HepG2 (cell line): ENCODE measurements around the gene PTGDS. TPM values are rescaled to one million over a fixed set of nuclear protein-coding genes. Genes with fewer than 3 reads are reported as not detected.

ENCODE experiments used
- ARID4A ChIP-seq: sonication (generic); formaldehyde crosslinking; IDR thresholded peaks from 2 replicates; pipeline ENCODE4 v1.5.0; 2020; ENCODE audit warnings: mild to moderate bottlenecking, missing genetic modification reagents, borderline replicate concordance
- BRF2 ChIP-seq: sonication (generic); formaldehyde crosslinking; IDR thresholded peaks from 2 replicates; pipeline ENCODE4 v1.8.1; 2022; ENCODE audit warnings: mild to moderate bottlenecking, missing genetic modification reagents
- KLF16 ChIP-seq, 2 experiments: sonication (generic) in 1 of 2; formaldehyde crosslinking in 1 of 2; IDR thresholded peaks; 2 replicates each; pipeline versions ENCODE4 v1.6.1 to v1.8.0; 2016 to 2023; ENCODE audit warnings: missing genetic modification reagents in 2 of 2, missing compliant biosample characterization in 1 of 2
- RARA ChIP-seq: IDR thresholded peaks from 2 replicates; pipeline ENCODE4 v1.6.1; 2016; ENCODE audit warnings: missing genetic modification reagents, missing compliant biosample characterization
- RFXANK ChIP-seq: IDR thresholded peaks from 2 replicates; pipeline ENCODE4 v1.6.1; 2016
- SAP130 ChIP-seq: IDR thresholded peaks from 2 replicates; pipeline ENCODE4 v1.6.1; 2016; ENCODE audit warnings: low read depth
- SP4 ChIP-seq: sonication (generic); formaldehyde crosslinking; IDR thresholded peaks from 2 replicates; pipeline ENCODE4 v1.8.1; 2023; ENCODE audit warnings: mild to moderate bottlenecking, missing genetic modification reagents
- ZBTB14 ChIP-seq: sonication (generic); formaldehyde crosslinking; IDR thresholded peaks from 2 replicates; pipeline ENCODE4 v1.4.0; 2020; ENCODE audit warnings: missing genetic modification reagents
- ZNF10 ChIP-seq: sonication (generic); formaldehyde crosslinking; IDR thresholded peaks from 2 replicates; pipeline ENCODE4 v1.4.0; 2020; ENCODE audit warnings: mild to moderate bottlenecking, low read depth, missing genetic modification reagents, borderline replicate concordance
- ZNF557 ChIP-seq: sonication (generic); formaldehyde crosslinking; IDR thresholded peaks from 2 replicates; pipeline ENCODE4 v1.4.0; 2020; ENCODE audit warnings: missing genetic modification reagents
- ZNF670 ChIP-seq: sonication (generic); formaldehyde crosslinking; IDR thresholded peaks from 2 replicates; pipeline ENCODE4 v1.8.0; 2022; ENCODE audit warnings: mild to moderate bottlenecking, missing genetic modification reagents, borderline replicate concordance
- polyA plus RNA-seq, 8 experiments: library from polyadenylated mRNA; depleted of rRNA in 3 of 8; stranded (reverse) in 7 of 8; unstranded in 1 of 8; fragments of >200 nt; fragmentation: Illumina TruSeq in 4 of 8; extraction: Trizol in 4 of 8; gene quantifications; 2 replicates each; pipeline versions ENCODE4 v1.2.1 to v1.2.3, GENCODE V29; 2011 to 2016; ENCODE audit warnings: low read depth in 4 of 8, missing spikeins in 1 of 8, mixed read lengths in 1 of 8; ENCODE audit not compliant: insufficient read depth in 1 of 8
- total RNA-seq, 5 experiments: library from RNA; depleted of rRNA; stranded (reverse); fragments of >200 nt; fragmentation: Illumina TruSeq; extraction: Trizol; gene quantifications; 2 replicates each; pipeline ENCODE4 v1.2.3, GENCODE V29; 2016; ENCODE audit warnings: low read depth in 1 of 5
- TF ChIP-seq, protein P1 (sequence below): sonication (generic); formaldehyde crosslinking; IDR thresholded peaks from 2 replicates; pipeline ENCODE4 v1.5.0; 2020; ENCODE audit warnings: missing genetic modification reagents
- TF ChIP-seq, protein P2 (sequence below): sonication (generic); IDR thresholded peaks from 2 replicates; pipeline ENCODE4 v1.6.1; 2016; ENCODE audit warnings: low read depth, borderline replicate concordance
- TF ChIP-seq, protein P3 (sequence below): sonication (generic); formaldehyde crosslinking; IDR thresholded peaks from 2 replicates; pipeline ENCODE4 v1.8.1; 2023; ENCODE audit warnings: missing genetic modification reagents, mild to moderate bottlenecking, borderline replicate concordance

PTGDS gene
- total and polyA plus RNA-seq, 2 of the 13 experiments (the other 11 are each of a cell fraction or from before 2014, with no cell fraction given) = 0.33 to 0.50 TPM

- TF ChIP-seq, protein P1, sequence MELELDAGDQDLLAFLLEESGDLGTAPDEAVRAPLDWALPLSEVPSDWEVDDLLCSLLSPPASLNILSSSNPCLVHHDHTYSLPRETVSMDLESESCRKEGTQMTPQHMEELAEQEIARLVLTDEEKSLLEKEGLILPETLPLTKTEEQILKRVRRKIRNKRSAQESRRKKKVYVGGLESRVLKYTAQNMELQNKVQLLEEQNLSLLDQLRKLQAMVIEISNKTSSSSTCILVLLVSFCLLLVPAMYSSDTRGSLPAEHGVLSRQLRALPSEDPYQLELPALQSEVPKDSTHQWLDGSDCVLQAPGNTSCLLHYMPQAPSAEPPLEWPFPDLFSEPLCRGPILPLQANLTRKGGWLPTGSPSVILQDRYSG (CRISPR knock-in tag) = no peak
- TF ChIP-seq RARA (no peak), RFXANK (no peak), ARID4A (CRISPR knock-in tag) (no peak; the same call in 1 of the 2 replicates), KLF16 (CRISPR knock-in tag; IDR thresholded peaks at IDR 0.05) (no peak), SAP130 (CRISPR knock-in tag) (no peak; the same call in none of the 2 replicates), ZNF557 (no peak), ZNF10 (CRISPR knock-in tag) (no peak), BRF2 (CRISPR knock-in tag) (no peak), ZBTB14 (CRISPR knock-in tag) (no peak), SP4 (CRISPR knock-in tag) (no peak), ZNF670 (CRISPR knock-in tag) (no peak)
- TF ChIP-seq, protein P2, sequence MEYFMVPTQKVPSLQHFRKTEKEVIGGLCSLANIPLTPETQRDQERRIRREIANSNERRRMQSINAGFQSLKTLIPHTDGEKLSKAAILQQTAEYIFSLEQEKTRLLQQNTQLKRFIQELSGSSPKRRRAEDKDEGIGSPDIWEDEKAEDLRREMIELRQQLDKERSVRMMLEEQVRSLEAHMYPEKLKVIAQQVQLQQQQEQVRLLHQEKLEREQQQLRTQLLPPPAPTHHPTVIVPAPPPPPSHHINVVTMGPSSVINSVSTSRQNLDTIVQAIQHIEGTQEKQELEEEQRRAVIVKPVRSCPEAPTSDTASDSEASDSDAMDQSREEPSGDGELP = peak; percentile 70; the same call in 1 of the 2 replicates
- TF ChIP-seq, protein P3, sequence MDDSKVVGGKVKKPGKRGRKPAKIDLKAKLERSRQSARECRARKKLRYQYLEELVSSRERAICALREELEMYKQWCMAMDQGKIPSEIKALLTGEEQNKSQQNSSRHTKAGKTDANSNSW (CRISPR knock-in tag) = no peak
Measured at GRCh38 chr9:136996361-136997292, 19.3 kb downstream of the PTGDS start, which contains the start of gene CLIC3 (continued).
